Loucy (cell line): Measurements from ENCODE around the gene FXYD3.

Experiments
- EZH2phosphoT487 ChIP-seq: fragments of 200-600 bp; IDR thresholded peaks from 2 replicates; pipeline ENCODE4 v1.6.1; 2018; ENCODE audit warnings: antibody characterized with exemption, mild to moderate bottlenecking, moderate library complexity, borderline replicate concordance
- TF ChIP-seq, protein P1 (sequence below): fragments of 200-600 bp; sonication (generic); conservative IDR thresholded peaks from 2 replicates; pipeline ENCODE4 v1.5.1; 2014; ENCODE audit warnings: mild to moderate bottlenecking, antibody characterized with exemption, low read length

- TF ChIP-seq, protein P1, sequence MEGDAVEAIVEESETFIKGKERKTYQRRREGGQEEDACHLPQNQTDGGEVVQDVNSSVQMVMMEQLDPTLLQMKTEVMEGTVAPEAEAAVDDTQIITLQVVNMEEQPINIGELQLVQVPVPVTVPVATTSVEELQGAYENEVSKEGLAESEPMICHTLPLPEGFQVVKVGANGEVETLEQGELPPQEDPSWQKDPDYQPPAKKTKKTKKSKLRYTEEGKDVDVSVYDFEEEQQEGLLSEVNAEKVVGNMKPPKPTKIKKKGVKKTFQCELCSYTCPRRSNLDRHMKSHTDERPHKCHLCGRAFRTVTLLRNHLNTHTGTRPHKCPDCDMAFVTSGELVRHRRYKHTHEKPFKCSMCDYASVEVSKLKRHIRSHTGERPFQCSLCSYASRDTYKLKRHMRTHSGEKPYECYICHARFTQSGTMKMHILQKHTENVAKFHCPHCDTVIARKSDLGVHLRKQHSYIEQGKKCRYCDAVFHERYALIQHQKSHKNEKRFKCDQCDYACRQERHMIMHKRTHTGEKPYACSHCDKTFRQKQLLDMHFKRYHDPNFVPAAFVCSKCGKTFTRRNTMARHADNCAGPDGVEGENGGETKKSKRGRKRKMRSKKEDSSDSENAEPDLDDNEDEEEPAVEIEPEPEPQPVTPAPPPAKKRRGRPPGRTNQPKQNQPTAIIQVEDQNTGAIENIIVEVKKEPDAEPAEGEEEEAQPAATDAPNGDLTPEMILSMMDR, result no peak
- TF ChIP-seq EZH2phosphoT487, result no peak
These were observed 31.7 kb upstream of the FXYD3 start for GRCh38 chr19:35083691-35084508.
